ENCODE results near the gene FAM168B.
"Not testable (repeated sequence)": the region's sequence is repeated elsewhere in the genome, so short reads cannot be mapped to it uniquely, and the experiment has no call there.

FAM168B gene, protein sequence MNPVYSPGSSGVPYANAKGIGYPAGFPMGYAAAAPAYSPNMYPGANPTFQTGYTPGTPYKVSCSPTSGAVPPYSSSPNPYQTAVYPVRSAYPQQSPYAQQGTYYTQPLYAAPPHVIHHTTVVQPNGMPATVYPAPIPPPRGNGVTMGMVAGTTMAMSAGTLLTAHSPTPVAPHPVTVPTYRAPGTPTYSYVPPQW

GRCh38 chr2:131093006-131093695 is at the start of gene FAM168B:
Gene FAM168B (minus strand): TSS chr2:131093460. CDS start chr2:131082646, 10,814 bp downstream.
- DNase-seq (ENCODE audit: low read depth, low spot score) = peak; percentile 76

DNA sequence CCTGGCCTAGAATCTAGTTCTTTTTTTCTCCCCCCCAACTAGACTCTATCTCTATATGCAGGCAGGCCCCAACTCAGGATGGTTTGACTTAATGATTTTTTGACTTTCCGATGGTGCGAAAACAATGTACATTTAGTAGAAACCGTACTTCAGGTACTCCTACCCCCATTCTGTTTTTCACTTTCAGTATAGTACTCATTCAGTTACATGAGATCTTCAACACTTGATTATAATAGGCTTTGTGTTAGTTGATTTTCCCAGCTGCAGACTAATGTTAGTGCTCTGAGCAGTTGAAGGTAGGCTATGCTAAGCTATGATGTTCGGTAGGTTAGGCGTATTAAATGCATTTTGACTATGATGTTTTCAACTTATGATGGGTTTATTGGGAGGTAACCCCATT is 49.6 kb upstream of the FAM168B start:
- no peak for DNase-seq (ENCODE audit: low read depth, low spot score)

DNA sequence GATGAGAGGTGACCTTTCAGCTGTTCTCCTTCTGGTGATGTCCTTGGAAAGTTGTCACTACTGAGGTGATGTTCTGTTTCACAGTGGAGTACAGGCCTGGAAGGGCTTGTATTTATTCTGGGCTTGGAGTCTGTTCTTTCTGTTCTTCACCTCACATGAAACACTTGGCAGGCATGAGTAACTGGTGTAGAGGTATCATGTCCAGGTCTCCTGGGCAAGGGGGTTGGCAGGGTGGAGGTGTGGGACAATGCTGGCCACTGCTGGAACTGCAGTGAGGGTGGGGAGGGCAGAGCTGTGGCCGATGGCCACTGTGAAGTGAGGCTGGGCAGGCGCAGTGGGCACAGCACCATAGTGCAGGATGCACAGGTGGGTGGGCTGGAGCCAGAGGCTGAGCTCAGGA is 47.3 kb upstream of the FAM168B start:
- DNase-seq (ENCODE audit: low read depth, low spot score) = no peak

GRCh38 chr2:131132729-131133128 is 39.5 kb upstream of the FAM168B start:
- no peak for DNase-seq (ENCODE audit: low read depth, low spot score)

- no peak for DNase-seq (ENCODE audit: low read depth, low spot score)
Measured at GRCh38 chr2:131130298-131130596, 37.0 kb upstream of the FAM168B start.

GRCh38 chr2:131127981-131128380 is 34.7 kb upstream of the FAM168B start:
- no peak for DNase-seq (ENCODE audit: low read depth, low spot score)

GRCh38 chr2:131127076-131127475 is 33.8 kb upstream of the FAM168B start:
- DNase-seq (ENCODE audit: low read depth, low spot score) = no peak

DNA sequence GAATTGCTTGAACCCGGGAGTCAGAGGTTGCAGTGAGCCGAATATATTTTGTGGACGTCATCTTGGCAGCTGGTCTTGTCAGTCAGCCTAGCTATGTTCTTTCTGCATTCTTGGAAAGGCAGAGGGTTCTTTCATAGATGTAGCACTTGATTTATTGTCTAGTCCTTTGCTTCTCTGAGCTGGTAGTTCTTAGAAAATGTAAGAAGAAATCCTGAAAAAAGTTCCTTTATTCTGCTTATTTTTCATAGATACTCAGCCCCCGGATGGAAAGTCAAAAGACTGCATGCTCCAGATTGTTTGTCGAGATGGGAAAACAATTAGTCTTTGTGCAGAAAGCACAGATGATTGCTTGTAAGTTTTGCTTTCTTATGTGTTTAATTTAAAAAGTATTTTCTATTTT is 33.2 kb upstream of the FAM168B start:
- no peak for DNase-seq (ENCODE audit: low read depth, low spot score)

DNA sequence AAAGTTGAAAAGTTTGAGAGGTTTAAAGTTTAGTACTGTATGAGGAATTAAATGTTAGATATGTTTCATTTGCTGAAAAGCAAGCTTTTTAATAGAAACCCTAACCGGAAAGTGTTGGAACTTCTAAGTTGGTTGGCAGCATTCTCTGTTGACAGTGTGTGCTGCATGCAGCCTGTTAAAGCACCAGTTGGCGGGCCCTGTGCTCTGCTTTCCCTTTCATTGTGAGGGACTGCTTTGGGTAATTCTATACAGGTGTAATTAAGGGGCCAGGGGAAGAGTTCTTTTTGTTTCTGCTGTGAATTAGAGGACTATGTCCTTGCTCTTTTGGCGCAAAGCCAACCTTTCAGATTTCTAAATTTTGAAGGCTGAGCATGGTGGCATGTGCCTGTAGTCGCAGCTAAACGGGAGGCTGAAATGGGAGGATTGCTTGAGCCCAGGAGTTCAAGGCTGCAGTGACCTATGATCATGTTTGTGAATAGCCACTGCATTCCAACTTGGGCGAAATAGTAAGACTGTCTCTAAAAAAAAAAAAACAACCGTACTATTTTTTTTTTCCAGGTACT is 32.0 kb upstream of the FAM168B start:
- no peak for DNase-seq (ENCODE audit: low read depth, low spot score)

- no peak for DNase-seq (ENCODE audit: low read depth, low spot score)
Measured at GRCh38 chr2:131123192-131123591, 29.9 kb upstream of the FAM168B start.

DNA sequence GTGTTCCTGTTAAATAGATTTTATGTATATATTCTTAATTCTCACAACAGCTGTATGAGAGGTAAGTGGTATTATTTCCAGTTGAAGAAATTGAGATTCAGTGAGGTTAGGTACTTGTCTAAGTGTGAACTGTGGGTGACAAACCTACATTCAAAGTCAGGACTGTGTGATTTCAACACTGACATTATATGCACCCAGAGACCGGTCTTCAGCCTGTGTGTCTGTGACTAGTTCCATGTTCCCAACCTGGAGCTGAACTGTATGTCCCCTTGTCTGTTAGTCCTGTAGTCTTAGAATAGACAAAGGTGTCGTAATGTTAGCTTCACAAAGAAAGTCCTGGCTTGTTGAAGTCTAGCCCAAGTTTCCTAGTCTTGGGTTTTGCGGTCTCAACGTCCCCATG is 29.2 kb upstream of the FAM168B start:
- DNase-seq (ENCODE audit: low read depth, low spot score) = no peak

- DNase-seq (ENCODE audit: low read depth, low spot score) = no peak
Measured at GRCh38 chr2:131121464-131121863, 28.2 kb upstream of the FAM168B start.

- no peak for DNase-seq (ENCODE audit: low read depth, low spot score)
Measured at GRCh38 chr2:131120815-131121317, 27.6 kb upstream of the FAM168B start.

GRCh38 chr2:131115752-131116151 is 22.5 kb upstream of the FAM168B start:
- DNase-seq (ENCODE audit: low read depth, low spot score) = no peak

- not testable (repeated sequence) for DNase-seq (ENCODE audit: low read depth, low spot score)
Measured at GRCh38 chr2:131114950-131115349, 21.7 kb upstream of the FAM168B start.

DNA sequence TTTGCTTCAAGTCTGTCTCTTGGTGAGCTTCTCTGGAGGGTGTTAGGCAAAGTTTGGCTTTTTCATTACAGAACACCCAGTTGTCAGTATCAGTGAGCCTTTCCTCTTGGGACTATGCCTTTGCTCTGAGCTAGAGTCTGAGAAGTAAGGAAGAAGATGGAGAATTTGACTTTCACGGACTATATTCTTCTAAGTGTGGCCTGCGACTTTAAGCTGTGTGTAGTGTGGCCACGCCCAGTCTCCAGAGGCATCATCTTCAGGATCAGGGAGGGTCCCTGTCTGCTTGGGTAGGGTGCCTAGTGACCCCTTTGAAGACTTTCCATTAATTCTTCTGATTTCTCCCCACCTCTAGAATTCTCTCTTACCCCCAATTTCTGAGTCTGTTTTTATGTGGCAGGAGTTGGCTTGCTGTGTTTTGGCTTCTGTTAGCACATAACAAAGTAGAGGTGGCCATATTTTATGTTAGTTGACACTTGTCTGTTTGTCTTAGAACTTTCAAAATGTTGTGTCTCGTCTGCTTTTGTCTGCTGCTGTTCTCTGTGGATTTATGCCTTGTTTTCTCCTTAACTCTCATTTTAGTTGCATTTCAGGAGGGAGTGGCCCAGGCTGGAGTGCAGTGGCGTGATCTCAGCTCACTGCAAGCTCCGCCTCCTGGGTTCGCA is 20.4 kb upstream of the FAM168B start:
- no peak for DNase-seq (ENCODE audit: low read depth, low spot score)

GRCh38 chr2:131112529-131112928 is 19.3 kb upstream of the FAM168B start:
- DNase-seq (ENCODE audit: low read depth, low spot score) = no peak

GRCh38 chr2:131105950-131106801 is 12.9 kb upstream of the FAM168B start:
- no peak for DNase-seq (ENCODE audit: low read depth, low spot score)

DNA sequence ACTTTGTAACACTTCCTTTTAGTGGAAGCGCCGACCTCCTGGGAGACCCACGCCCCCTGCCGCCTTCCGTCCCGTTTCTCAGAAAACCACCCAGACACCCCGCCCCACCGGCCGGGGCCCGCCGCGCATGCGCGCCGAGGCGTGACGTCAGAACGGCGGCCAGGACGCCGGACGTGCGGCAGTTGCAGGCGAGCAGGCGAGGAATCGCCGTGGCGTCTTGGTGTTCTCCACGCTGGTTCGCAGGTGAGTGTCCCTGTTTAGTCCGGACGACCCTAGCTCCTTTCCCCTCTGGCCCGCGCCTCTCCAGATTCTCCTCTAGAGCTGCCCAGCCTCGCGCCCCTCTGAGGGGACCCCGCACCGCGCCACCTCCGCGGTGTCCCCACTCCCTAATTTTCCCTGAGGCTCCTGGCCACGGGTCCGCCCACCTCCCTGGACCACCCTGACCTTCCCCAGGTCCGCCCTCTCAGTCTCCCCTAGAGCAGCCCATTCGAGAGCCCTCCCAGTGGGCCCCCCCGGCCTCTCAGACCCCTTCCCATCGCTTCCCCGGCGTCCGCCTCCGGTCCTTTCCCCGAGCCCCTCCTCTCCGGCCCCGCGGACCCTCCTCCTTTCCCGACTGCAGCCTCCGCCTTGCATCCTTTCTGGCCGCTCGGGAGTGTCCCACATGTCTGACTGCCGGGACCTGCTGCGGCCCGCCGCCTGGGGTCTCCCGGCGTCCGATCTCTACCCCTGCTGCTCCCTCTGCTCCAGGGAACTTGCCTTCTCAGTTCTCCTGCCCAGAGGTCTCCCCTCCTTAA is 12.1 kb upstream of the FAM168B start, which contains the start of gene PLEKHB2:
Gene PLEKHB2 (plus strand): TSS at position 181 of the 794 bp plus-strand sequence. CDS start 15,606 bp downstream, outside the sequence.
- DNase-seq (ENCODE audit: low read depth, low spot score) = peak; percentile 75

GRCh38 chr2:131104487-131105155 is 11.4 kb upstream of the FAM168B start:
- no peak for DNase-seq (ENCODE audit: low read depth, low spot score)
